ENCODE data around the gene SEC31A. TPM values are rescaled to one million over a fixed set of nuclear protein-coding genes. Genes with fewer than 3 reads are reported as not detected.
A peak's percentile ranks its signal among the peaks of the same experiment; 100 is the strongest.
"Not testable (repeated sequence)": the region's sequence is repeated elsewhere in the genome, so short reads cannot be mapped to it uniquely, and the experiment has no call there.

The SEC31A gene
- total RNA-seq, 1 donor from 2014 or later = 246 TPM

DNA sequence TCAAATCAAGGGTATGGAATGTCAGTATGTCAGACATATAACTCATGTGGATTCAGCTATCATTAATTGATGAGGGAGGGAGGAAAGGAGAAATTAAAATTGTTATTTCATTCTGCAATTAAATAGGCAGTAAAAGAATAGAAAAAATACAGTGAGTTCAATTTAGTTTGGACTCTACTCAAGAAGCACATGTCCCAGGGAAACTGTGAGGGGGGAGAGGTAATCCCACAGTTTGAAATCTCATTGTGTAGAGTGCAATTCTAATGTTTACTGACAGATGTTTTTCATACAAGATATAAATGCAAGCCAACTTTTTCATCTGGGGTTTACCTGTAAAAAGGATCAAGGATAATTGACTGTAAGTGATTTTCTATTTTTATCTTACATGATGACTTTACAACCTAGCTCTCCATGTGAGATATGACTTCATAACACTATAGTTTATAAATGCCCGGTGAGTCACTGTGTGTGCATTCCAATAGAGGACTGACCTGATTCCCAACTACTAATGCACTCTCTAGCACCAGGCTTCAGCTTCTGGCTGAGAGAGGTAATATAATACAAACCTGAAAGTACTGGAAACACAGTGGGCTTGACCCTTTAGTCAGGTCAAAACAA is 57.1 kb downstream of the SEC31A start:
- DNase-seq = peak; percentile 79

DNA sequence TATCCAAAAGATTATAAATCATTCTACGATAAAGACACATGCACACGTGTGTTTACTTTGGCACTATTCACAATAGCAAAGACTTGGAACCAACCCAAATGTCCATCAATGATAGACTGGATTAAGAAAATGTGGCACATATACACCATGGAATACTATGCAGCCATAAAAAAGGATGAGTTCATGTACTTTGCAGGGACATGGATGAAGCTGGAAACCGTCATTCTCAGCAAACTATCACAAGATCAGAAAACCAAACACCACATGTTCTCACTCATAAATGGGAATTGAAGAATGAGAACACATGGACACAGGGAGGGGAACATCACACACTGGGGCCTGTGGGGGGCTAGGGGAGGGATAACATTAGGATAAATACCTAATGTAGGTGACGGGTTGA is 57.9 kb downstream of the SEC31A start:
- not testable (repeated sequence) for DNase-seq

DNA sequence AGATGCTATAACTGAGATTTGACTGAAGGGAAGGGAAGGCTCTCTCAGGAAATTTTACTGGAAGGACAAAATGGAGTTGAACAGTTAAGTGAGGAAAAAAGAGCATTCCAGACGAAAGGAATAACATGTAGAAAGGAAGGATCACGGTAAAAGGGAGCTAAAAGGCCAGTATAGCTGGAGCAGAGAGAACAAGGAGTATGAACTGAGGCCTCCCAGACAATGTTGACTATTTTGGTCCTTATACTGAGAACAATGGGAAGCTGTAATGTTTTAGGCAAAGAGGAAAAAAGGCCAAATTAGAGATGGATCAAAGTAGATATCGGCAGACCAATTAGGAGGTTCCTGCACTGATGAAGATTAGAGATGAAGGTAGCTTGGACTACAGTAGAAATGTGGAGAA is 65.5 kb downstream of the SEC31A start:
- no peak for DNase-seq

DNA sequence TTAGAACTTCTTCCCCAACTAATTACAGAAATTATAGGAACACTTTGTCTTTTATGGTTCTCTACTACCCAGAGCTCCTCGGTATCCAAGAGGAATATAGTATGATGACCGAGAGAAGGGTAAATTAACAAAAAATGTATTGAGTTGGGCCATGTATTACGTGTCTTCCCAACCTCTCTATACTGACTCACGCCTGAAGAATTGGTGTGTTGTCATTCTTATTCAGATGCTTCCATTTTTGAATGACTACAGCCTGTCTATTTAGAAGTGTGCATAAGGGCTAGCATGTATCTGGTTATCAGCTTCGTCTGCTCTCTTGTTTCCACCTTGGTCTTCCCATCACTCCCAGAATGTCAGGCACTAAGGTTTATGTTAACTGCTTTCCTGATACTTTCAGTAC is 67.9 kb downstream of the SEC31A start:
- no peak for DNase-seq

- no peak for DNase-seq
These were observed 70.3 kb downstream of the SEC31A start for GRCh38 chr4:82820689-82821088.

GRCh38 chr4:82818664-82819662 is 72.0 kb downstream of the SEC31A start:
- peak; percentile 26 for DNase-seq

GRCh38 chr4:82816874-82817273 is 74.1 kb downstream of the SEC31A start:
- not testable (repeated sequence) for DNase-seq

GRCh38 chr4:82814034-82814433 is 76.9 kb downstream of the SEC31A start:
- no peak for DNase-seq

DNA sequence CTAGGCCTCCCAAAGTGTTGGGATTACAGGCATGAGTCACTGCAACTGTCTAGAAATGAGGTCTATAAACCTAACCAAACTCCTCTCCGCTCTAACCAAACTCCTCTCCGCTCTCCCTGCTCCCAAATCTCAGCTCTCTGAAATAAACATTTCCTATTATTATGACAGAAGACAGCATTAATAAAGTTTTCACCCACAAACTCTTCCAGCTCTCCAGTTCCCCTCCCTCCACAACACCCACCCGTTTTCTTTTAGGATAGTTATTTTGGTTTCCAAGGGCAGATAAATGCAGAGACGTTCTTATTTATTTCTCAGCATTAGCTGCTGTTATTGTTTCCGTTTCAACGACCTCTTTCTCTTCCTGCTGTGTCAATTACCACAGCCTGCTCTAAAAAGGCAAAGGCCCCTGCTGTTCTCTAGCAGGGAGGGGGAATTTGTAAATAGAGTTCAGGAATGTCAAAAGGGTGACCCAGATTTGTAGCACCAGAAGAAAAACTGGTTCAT is 79.1 kb downstream of the SEC31A start:
- peak; percentile 23 for DNase-seq

GRCh38 chr4:82811392-82811791 is 79.6 kb downstream of the SEC31A start:
- no peak for DNase-seq

GRCh38 chr4:82810176-82810575 is 80.8 kb downstream of the SEC31A start:
- no peak for DNase-seq

DNA sequence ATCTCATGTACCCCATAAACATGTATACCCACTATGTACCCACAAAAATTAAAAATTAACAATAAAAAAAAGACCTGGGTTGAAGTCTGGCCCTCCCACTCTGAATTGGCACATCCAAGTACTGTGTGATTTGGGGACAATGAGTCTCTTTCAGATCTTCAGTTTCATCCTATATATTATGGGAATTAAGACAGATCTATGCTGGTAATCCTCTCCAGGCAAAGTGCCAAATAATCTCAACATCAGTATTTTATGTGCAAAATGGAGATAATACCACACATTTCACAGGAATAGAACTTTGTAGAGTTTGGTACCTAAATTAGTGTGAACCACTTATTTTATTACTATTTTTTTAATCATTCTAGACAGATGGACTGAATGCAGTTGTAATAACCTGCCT is 81.3 kb downstream of the SEC31A start:
- DNase-seq = no peak

DNA sequence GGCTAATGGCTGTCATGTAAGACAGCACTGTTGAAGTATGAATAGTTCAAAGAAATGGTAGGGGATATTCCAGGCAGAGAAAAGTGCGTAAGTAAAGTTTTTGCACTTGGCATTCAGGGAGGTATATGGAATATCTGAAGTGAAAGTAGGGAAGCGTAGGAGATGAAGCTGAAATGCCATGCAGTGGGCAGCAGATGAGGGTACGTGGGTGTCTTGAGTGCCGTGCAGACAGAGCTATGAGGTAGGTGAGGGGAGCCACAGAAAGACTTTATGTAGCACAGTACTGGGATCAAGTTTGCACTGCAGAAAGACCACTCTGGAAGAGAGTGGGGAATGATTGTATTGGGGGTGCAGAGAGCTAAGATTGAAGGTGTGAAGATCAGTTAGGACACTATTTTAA is 87.2 kb downstream of the SEC31A start:
- no peak for DNase-seq

GRCh38 chr4:82802911-82803310 is 88.0 kb downstream of the SEC31A start:
- no peak for DNase-seq

- DNase-seq = peak; percentile 70
These were observed 88.9 kb downstream of the SEC31A start for GRCh38 chr4:82801910-82802521.

- DNase-seq = peak; percentile 38
These were observed 91.7 kb downstream of the SEC31A start for GRCh38 chr4:82799006-82799881.

- peak; percentile 82 for DNase-seq
These were observed 92.6 kb downstream of the SEC31A start, which contains the start of gene SCD5 for GRCh38 chr4:82798168-82799005. SCD5 (minus strand) TSS chr4:82798796; CDS start chr4:82798537, 259 bp downstream.

DNA sequence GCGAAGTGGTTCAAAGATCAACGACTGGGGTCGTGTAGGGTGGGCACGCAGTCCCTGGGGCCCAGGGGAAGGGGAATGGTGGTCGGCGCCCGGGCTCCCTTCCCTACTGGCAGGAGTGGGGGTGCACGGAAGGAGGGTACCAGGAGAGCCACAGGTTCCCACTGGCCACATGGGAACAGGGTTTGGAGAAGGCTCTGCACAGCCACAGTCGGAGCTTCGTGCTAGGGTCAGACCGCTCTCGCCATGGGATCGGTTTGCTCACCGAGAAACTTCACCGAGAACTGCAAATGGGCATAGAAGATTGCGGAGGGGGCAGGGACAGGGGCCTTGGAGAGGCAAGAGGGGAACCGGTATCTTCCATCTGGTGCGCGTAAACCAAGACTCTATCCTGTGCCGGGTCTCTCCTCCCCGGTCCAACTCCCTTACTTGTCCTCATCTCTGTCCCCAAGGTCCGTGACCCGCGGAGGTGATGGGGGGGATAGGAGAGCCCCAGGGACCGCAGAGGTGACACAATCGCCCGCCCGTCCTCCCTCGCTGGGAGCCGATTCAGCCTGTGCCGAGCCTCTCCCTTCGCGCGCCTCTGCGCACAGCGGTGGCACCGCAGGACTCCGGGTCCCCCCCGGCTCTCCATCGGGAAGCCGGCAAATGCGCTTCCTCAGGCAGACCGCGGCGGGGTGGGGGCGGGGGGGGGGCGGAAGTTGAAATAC is 93.4 kb downstream of the SEC31A start:
- peak; percentile 60 for DNase-seq

GRCh38 chr4:82797040-82797404 is 93.9 kb downstream of the SEC31A start:
- peak; percentile 51 for DNase-seq

DNA sequence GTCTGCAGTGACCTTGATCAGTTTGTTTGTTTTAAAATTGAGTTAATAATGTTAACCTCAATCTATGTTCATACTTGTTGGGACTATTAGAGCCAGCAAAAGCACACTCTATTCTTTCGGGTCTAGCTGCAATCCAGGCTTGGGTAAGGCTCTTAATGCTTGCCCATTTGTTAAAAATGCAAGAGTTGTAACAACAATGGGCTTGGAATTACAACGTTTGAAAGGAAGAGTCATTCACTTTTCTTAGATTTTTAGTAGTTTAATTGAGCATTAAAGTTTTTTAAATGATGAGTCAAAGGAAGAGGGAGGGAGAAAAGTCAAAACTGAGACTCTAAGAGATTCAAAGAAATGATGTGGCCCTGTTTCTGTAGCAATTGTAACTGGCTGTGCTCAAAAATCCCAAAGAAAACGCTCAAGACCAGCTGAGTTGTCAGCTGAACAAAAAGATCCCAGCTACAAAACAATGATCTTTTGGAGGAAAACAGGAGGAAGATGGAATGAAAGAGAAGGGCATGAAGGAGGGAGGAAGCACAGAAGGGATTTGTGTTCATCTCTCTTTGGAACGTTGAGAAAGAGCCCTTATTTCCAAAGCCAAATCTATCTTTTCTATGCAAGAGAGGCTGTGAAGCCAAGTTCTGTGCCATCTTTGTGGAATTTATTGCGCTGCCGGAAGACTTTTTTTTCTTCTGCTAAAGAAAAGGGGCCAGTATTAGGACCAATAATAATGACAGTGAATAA is 97.9 kb downstream of the SEC31A start:
- DNase-seq = peak; percentile 19

All from dermis blood vessel endothelial cell (primary cell).